ENCODE measurements around the gene ZNF446.
A peak's percentile ranks its signal among the peaks of the same experiment; 100 is the strongest.

ZNF446 gene

DNA sequence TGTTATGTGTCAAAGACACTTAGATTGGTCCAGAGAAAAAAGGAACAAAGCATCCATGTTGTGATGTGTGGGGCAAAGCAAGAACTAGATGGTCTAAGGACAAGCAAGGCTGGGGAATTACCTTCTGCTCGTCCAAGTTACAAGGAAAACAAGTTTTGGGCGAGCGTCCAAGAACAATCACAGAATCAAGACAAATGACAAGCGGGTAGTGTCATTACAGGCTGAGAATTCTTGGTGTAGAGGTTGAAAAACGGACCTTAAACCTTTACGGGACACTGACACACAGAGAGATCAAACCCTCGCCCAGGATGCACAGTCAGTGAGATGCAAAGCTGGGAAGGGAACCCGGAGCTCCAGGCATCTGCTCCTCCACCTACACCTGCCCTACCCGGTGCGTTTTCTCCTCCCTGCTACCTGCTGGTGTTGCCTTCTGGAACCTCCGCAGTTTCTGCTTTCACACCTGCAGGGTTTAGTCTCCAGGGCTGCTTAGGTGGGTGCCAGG is 25.2 kb upstream of the ZNF446 start:
- Histone ChIP-seq H3K36me3 (ENCODE audit: control insufficient read depth in 1 of 2, insufficient read depth in 2 of 2, low read length in 2 of 2) (peaks cover 4 to 12% of the 10 kb centered on the region in 2 donors), H3K27me3 (ENCODE audit: control insufficient read depth in 1 of 2, insufficient read depth in 2 of 2, low read length in 2 of 2) (no peaks in the 10 kb centered on the region), H3K4me1 (ENCODE audit: control insufficient read depth in 1 of 2, insufficient read depth in 2 of 2, low read length in 2 of 2) (peaks cover 5 to 9% of the 10 kb centered on the region in 2 donors), H3K27ac (ENCODE audit: low read depth, low read length) (no peak overlapping the region), H3K4me3 (ENCODE audit: low read depth in 1 of 2, low read length in 2 of 2) (peak overlapping the region; percentile 79 to 82), H3K9me3 (ENCODE audit: control insufficient read depth in 1 of 2, low read length in 2 of 2) (peaks cover 0 to 12% of the 10 kb centered on the region in 2 donors), H3K9ac (ENCODE audit: low read depth in 1 of 2, low read length in 2 of 2) (peak overlapping the region; percentile 26 to 64)

DNA sequence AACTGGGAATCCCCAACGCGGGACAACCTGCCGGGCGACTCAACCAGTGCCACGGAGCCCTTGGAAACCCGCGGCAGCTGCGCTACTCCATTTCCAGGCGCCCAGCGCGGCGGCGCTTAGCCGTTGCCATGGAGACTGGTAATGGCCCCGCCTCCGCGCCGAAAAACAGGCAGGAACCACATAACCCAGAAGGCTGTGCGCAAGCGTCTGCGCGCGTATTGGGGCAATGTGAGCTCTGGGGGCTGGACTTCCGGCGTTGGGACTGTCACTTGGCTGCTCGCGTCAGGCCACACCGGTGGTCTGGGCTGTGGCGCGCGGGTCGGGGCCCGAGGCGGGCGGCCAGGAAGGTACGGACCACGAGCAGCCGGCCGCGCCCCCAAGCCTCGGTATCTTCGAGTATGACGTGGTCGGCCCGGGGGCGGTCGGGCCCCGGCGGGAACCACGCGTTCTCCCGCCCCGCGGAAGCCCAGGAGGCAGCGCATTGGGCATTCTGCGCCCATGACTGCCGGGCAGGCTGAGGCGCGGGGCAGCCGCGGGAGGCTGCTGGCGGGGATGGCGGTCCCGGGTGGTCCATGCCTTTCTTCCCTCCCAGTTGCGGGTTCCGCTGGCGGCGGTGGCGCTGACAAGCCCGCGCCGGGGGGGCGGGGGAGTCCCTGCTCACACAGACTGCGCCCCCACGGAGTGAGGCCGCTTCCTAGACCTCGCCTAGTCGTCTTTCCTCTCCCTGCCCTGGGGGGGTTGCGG is 24.6 kb upstream of the ZNF446 start, which contains the start of gene ZNF324B:
TSS of gene ZNF324B (plus strand) at position 265 of the 744 bp plus-strand sequence. CDS start 2,080 bp downstream, outside the sequence.
- no peaks in the 10 kb centered on the region for H3K27me3 ChIP-seq (ENCODE audit: control insufficient read depth in 1 of 2, insufficient read depth in 2 of 2, low read length in 2 of 2)
- H3K4me1 ChIP-seq (ENCODE audit: control insufficient read depth in 1 of 2, insufficient read depth in 2 of 2, low read length in 2 of 2) = peaks cover 5 to 9% of the 10 kb centered on the region in 2 donors
- peak within 1 kb of the TSS; percentile 10 for H3K27ac ChIP-seq (ENCODE audit: low read depth, low read length)
- H3K36me3 ChIP-seq (ENCODE audit: control insufficient read depth in 1 of 2, insufficient read depth in 2 of 2, low read length in 2 of 2) = peaks cover 4 to 14% of the 10 kb centered on the region in 2 donors
- peaks cover 0 to 12% of the 10 kb centered on the region in 2 donors for H3K9me3 ChIP-seq (ENCODE audit: control insufficient read depth in 1 of 2, low read length in 2 of 2)
- peak within 1 kb of the TSS; percentile 79 to 82 for H3K4me3 ChIP-seq (ENCODE audit: low read depth in 1 of 2, low read length in 2 of 2)
- peak within 1 kb of the TSS; percentile 26 to 64 for H3K9ac ChIP-seq (ENCODE audit: low read depth in 1 of 2, low read length in 2 of 2)

DNA sequence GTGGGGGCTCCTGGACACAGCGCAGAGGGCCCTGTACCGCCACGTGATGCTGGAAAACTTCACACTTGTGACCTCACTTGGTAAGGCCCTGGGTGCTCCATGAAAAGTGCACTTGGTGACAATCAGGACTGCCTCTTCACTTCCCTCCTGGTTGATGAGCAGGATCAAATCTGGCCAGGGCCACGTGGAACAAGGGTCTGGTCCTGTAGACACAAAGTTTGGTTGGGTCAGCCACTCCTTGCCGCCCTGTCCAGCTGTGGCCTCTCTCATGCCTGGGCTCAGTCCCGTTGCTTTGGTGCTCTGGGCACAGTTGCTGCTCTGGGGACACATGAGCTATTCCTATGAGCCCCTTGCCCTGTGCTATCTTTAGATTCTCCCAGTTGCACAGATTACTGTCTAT is 22.4 kb upstream of the ZNF446 start:
- H3K27me3 ChIP-seq (ENCODE audit: control insufficient read depth in 1 of 2, insufficient read depth in 2 of 2, low read length in 2 of 2) = no peaks in the 10 kb centered on the region
- H3K4me1 ChIP-seq (ENCODE audit: control insufficient read depth in 1 of 2, insufficient read depth in 2 of 2, low read length in 2 of 2) = peaks cover 5 to 9% of the 10 kb centered on the region in 2 donors
- H3K27ac ChIP-seq (ENCODE audit: low read depth, low read length) = no peak overlapping the region
- peaks cover 7 to 20% of the 10 kb centered on the region in 2 donors for H3K36me3 ChIP-seq (ENCODE audit: control insufficient read depth in 1 of 2, insufficient read depth in 2 of 2, low read length in 2 of 2)
- peaks cover 0 to 11% of the 10 kb centered on the region in 2 donors for H3K9me3 ChIP-seq (ENCODE audit: control insufficient read depth in 1 of 2, low read length in 2 of 2)
- H3K4me3 ChIP-seq (ENCODE audit: low read depth in 1 of 2, low read length in 2 of 2) = no peak overlapping the region
- no peak overlapping the region for H3K9ac ChIP-seq (ENCODE audit: low read depth in 1 of 2, low read length in 2 of 2)

DNA sequence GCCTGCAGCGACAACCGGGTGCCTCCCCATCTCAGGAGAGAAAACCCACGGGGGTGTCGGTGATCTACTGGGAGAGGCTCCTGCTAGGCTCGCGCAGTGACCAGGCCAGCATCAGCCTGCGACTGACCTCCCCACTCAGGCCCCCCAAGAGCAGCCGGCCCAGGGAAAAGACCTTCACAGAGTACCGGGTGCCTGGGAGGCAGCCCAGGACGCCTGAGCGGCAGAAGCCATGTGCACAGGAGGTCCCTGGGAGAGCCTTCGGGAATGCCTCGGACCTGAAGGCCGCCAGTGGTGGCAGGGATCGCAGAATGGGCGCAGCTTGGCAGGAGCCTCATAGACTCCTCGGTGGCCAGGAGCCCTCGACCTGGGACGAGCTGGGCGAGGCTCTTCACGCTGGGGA is 20.8 kb upstream of the ZNF446 start:
- H3K9me3 ChIP-seq (ENCODE audit: control insufficient read depth in 1 of 2, low read length in 2 of 2) = no peaks in the 10 kb centered on the region
- H3K27ac ChIP-seq (ENCODE audit: low read depth, low read length) = no peak overlapping the region
- no peaks in the 10 kb centered on the region for H3K27me3 ChIP-seq (ENCODE audit: control insufficient read depth in 1 of 2, insufficient read depth in 2 of 2, low read length in 2 of 2)
- H3K4me1 ChIP-seq (ENCODE audit: control insufficient read depth in 1 of 2, insufficient read depth in 2 of 2, low read length in 2 of 2) = peaks cover 5 to 9% of the 10 kb centered on the region in 2 donors
- peaks cover 7 to 20% of the 10 kb centered on the region in 2 donors for H3K36me3 ChIP-seq (ENCODE audit: control insufficient read depth in 1 of 2, insufficient read depth in 2 of 2, low read length in 2 of 2)
- H3K4me3 ChIP-seq (ENCODE audit: low read depth in 1 of 2, low read length in 2 of 2) = no peak overlapping the region
- no peak overlapping the region for H3K9ac ChIP-seq (ENCODE audit: low read depth in 1 of 2, low read length in 2 of 2)

DNA sequence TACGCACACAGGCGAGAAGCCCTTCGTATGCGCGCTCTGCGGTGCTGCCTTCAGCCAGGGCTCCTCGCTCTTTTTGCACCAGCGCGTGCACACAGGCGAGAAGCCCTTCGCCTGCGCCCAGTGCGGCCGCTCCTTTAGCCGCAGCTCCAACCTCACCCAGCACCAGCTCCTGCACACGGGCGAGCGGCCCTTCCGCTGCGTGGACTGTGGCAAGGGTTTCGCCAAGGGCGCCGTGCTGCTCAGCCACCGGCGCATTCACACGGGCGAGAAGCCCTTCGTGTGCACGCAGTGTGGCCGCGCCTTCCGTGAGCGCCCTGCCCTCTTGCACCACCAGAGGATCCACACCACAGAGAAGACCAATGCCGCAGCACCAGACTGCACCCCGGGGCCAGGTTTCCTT is 20.0 kb upstream of the ZNF446 start:
- H3K27ac ChIP-seq (ENCODE audit: low read depth, low read length) = no peak overlapping the region
- H3K9ac ChIP-seq (ENCODE audit: low read depth in 1 of 2, low read length in 2 of 2) = no peak overlapping the region
- peaks cover under 1 to 4% of the 10 kb centered on the region in 2 donors for H3K4me1 ChIP-seq (ENCODE audit: control insufficient read depth in 1 of 2, insufficient read depth in 2 of 2, low read length in 2 of 2)
- H3K36me3 ChIP-seq (ENCODE audit: control insufficient read depth in 1 of 2, insufficient read depth in 2 of 2, low read length in 2 of 2) = peaks cover 7 to 20% of the 10 kb centered on the region in 2 donors
- H3K9me3 ChIP-seq (ENCODE audit: control insufficient read depth in 1 of 2, low read length in 2 of 2) = no peaks in the 10 kb centered on the region
- H3K27me3 ChIP-seq (ENCODE audit: control insufficient read depth in 1 of 2, insufficient read depth in 2 of 2, low read length in 2 of 2) = no peaks in the 10 kb centered on the region
- H3K4me3 ChIP-seq (ENCODE audit: low read depth in 1 of 2, low read length in 2 of 2) = no peak overlapping the region

DNA sequence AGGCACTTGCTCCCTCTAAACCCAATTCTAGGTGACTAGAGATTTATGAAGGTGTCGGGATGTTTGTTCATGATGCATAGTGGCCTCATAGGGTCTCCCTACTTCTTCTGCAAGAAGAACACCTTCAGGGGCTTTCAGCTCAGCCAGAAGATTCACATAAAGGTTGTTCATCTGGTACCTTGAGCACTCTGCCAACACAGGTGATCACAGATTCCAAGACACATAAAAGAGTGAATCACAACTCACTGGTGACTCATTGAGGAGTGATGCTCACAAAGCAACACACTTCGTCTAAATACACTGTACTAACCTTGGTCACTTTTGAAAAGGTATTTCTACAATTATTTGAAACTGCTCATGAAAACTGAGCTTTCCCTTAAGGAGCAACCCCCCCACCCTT is 16.1 kb upstream of the ZNF446 start:
- Histone ChIP-seq H3K4me1 (ENCODE audit: control insufficient read depth in 1 of 2, insufficient read depth in 2 of 2, low read length in 2 of 2) (no peaks in the 10 kb centered on the region), H3K9ac (ENCODE audit: low read depth in 1 of 2, low read length in 2 of 2) (no peak overlapping the region), H3K27ac (ENCODE audit: low read depth, low read length) (no peak overlapping the region), H3K9me3 (ENCODE audit: control insufficient read depth in 1 of 2, low read length in 2 of 2) (no peaks in the 10 kb centered on the region), H3K4me3 (ENCODE audit: low read depth in 1 of 2, low read length in 2 of 2) (no peak overlapping the region), H3K27me3 (ENCODE audit: control insufficient read depth in 1 of 2, insufficient read depth in 2 of 2, low read length in 2 of 2) (no peaks in the 10 kb centered on the region), H3K36me3 (ENCODE audit: control insufficient read depth in 1 of 2, insufficient read depth in 2 of 2, low read length in 2 of 2) (peaks cover 3 to 8% of the 10 kb centered on the region in 2 donors)

DNA sequence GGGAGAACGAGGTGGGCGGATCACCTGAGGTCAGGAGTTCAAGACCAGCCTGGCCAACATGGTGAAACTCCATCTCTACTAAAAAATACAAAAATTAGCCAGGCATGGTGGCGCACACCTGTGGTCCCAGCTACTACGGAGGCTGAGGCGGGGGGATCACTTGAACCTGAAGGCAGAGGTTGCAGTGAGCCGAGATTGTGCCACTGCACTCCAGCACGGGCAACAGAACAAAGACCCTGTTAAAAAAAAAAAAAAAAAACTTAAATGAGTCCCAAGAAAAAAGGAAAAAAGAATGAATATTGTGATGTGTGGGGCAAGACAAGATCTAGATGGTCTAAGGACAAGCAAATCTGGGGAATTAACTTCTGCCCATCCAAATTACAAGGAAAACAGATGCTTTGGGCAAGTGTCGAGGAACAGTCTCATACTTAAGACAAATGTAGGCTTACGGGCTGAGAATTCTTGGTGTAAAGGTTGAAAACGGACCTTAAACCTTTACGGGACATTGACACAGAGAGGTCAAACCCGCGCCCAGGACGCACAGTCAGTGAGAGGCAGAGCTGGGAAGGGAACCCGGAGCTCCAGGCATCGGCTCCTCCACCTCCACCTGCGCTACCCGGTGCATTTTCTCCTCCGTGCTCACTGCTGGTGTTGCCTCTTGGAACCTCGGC is 9.9 kb upstream of the ZNF446 start:
- Histone ChIP-seq H3K4me3 (ENCODE audit: low read depth in 1 of 2, low read length in 2 of 2) (peak overlapping the region; percentile 85 to 88), H3K4me1 (ENCODE audit: control insufficient read depth in 1 of 2, insufficient read depth in 2 of 2, low read length in 2 of 2) (peaks cover 12 to 14% of the 10 kb centered on the region in 2 donors), H3K27ac (ENCODE audit: low read depth, low read length) (no peak overlapping the region), H3K9ac (ENCODE audit: low read depth in 1 of 2, low read length in 2 of 2) (peak overlapping the region; percentile 15 to 72), H3K27me3 (ENCODE audit: control insufficient read depth in 1 of 2, insufficient read depth in 2 of 2, low read length in 2 of 2) (no peaks in the 10 kb centered on the region), H3K36me3 (ENCODE audit: control insufficient read depth in 1 of 2, insufficient read depth in 2 of 2, low read length in 2 of 2) (peaks cover 0 to 9% of the 10 kb centered on the region in 2 donors), H3K9me3 (ENCODE audit: control insufficient read depth in 1 of 2, low read length in 2 of 2) (no peaks in the 10 kb centered on the region)

DNA sequence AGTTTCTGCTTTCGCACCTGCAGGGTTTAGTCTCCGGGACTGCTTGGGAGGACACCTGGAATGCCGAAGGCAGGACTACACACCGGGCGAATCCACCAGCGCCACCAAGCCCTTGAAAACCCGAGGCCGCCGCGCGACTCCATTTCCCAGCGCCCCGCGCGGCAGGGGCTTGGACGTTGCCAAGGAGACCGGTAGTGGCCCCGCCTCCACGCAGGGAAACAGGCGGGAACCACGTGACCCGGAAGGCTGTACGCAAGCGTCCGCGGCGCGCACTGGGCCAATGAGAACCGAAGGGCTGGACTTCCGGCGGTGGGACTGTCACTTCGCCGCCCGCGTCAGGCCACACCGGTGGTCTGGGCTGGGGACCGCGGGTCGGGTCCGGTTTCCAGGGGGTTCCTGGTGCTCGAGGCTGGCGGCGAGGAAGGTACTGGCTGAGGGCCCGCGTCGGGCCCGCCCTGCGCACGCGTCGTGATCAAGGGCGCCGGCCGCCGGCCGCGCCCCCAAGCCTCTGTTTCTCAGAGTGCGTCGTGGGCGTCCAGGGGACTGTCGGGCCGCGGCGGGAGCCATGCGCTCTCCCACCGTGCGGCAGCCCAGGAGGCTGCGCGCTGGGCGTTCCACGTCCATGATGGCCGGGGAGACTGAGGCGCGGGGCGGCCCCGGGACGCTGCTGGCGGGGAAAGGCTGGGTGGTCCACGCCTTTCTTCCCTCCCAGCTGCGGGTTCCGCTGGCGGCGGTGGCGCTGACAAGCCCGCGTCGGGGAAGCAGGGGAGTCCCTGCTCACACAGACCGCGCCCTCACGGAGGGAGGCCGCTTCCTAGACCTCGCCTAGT is 9.2 kb upstream of the ZNF446 start, which contains the start of gene ZNF324:
TSS of gene ZNF324 (plus strand) at position 321 of the 830 bp plus-strand sequence. CDS start 2,106 bp downstream, outside the sequence.
- Histone ChIP-seq H3K4me1 (ENCODE audit: control insufficient read depth in 1 of 2, insufficient read depth in 2 of 2, low read length in 2 of 2) (peaks cover 12 to 14% of the 10 kb centered on the region in 2 donors), H3K27ac (ENCODE audit: low read depth, low read length) (peak within 1 kb of the TSS; percentile 50)

DNA sequence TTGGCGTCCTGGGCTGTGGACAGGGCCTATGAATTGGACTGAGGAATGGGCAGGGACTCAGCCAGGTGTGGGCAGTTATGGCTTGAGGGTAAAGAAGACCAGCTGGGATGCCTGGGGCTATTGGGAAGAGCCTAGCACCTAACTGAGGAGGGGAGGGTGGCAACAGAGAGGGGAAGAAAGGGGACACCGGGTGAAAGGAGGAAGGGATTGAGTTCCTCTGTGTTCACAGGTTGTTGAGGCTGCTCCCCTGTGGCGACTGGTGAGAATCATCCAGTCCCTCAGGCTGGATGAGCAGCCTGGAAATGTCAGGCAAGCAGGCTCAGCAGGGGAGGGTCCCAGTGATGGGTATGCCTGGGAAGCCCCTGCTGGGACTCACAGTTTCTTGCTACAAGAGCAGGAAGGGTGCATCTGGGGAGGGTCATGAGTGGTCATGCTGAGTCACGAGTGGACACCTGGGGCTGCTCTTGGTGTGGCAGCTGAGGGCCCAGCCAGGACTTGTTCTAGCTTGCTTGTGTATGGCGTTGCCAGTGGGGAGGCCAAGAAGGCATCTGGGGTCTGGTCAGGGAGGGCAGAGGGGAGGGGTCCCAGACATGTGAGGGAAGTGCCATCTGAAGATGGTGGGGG is 7.8 kb upstream of the ZNF446 start:
- Histone ChIP-seq H3K27ac (ENCODE audit: low read depth, low read length) (no peak overlapping the region), H3K4me1 (ENCODE audit: control insufficient read depth in 1 of 2, insufficient read depth in 2 of 2, low read length in 2 of 2) (peaks cover 12 to 14% of the 10 kb centered on the region in 2 donors), H3K9me3 (ENCODE audit: control insufficient read depth in 1 of 2, low read length in 2 of 2) (no peaks in the 10 kb centered on the region), H3K36me3 (ENCODE audit: control insufficient read depth in 1 of 2, insufficient read depth in 2 of 2, low read length in 2 of 2) (peaks cover 5 to 26% of the 10 kb centered on the region in 2 donors), H3K9ac (ENCODE audit: low read depth in 1 of 2, low read length in 2 of 2) (no peak overlapping the region), H3K27me3 (ENCODE audit: control insufficient read depth in 1 of 2, insufficient read depth in 2 of 2, low read length in 2 of 2) (no peaks in the 10 kb centered on the region), H3K4me3 (ENCODE audit: low read depth in 1 of 2, low read length in 2 of 2) (peak overlapping the region; percentile 6 to 15)

More for the DNA sequence above, 9.2 kb upstream of the ZNF446 start, which contains the start of gene ZNF324:
- H3K27me3 ChIP-seq (ENCODE audit: control insufficient read depth in 1 of 2, insufficient read depth in 2 of 2, low read length in 2 of 2) = no peaks in the 10 kb centered on the region
- peaks cover under 1 to 16% of the 10 kb centered on the region in 2 donors for H3K36me3 ChIP-seq (ENCODE audit: control insufficient read depth in 1 of 2, insufficient read depth in 2 of 2, low read length in 2 of 2)
- H3K4me3 ChIP-seq (ENCODE audit: low read depth in 1 of 2, low read length in 2 of 2) = peak within 1 kb of the TSS; percentile 85 to 88
- H3K9me3 ChIP-seq (ENCODE audit: control insufficient read depth in 1 of 2, low read length in 2 of 2) = no peaks in the 10 kb centered on the region
- peak within 1 kb of the TSS; percentile 65 to 72 for H3K9ac ChIP-seq (ENCODE audit: low read depth in 1 of 2, low read length in 2 of 2)
